ENCODE data around the gene POLN.
"Not testable (repeated sequence)": the region's sequence is repeated elsewhere in the genome, so short reads cannot be mapped to it uniquely, and the experiment has no call there.

POLN gene

GRCh38 chr4:2172161-2172560 is 69.8 kb downstream of the POLN start:
- H3K27ac ChIP-seq: no peak overlapping the region
- DNase-seq (ENCODE audit: low spot score): no peak
- TF ChIP-seq CTCF (IDR thresholded peaks at IDR 0.05): no peak
- H3K4me3 ChIP-seq: no peak overlapping the region

GRCh38 chr4:2168469-2169319 is 73.2 kb downstream of the POLN start:
- H3K4me3 ChIP-seq: no peak overlapping the region
- no peak for TF ChIP-seq CTCF (IDR thresholded peaks at IDR 0.05)
- no peak for DNase-seq (ENCODE audit: low spot score)
- no peak overlapping the region for H3K27ac ChIP-seq

GRCh38 chr4:2166253-2166652 is 75.7 kb downstream of the POLN start:
- Histone ChIP-seq H3K27ac (no peak overlapping the region), H3K4me3 (no peak overlapping the region)
- no peak for DNase-seq (ENCODE audit: low spot score)
- no peak for TF ChIP-seq CTCF (IDR thresholded peaks at IDR 0.05)

- DNase-seq (ENCODE audit: low spot score): no peak
- Histone ChIP-seq H3K4me3 (no peak overlapping the region), H3K27ac (no peak overlapping the region)
- no peak for TF ChIP-seq CTCF (IDR thresholded peaks at IDR 0.05)
Observed at GRCh38 chr4:2165391-2165790, 76.5 kb downstream of the POLN start.

- TF ChIP-seq CTCF (IDR thresholded peaks at IDR 0.05): no peak
- Histone ChIP-seq H3K27ac (no peak overlapping the region), H3K4me3 (no peak overlapping the region)
- no peak for DNase-seq (ENCODE audit: low spot score)
Observed at GRCh38 chr4:2163311-2163821, 78.6 kb downstream of the POLN start.

GRCh38 chr4:2161092-2161703 is 80.7 kb downstream of the POLN start:
- H3K27ac ChIP-seq; DNase-seq (ENCODE audit: low spot score); H3K4me3 ChIP-seq: not testable (repeated sequence)

- TF ChIP-seq CTCF (IDR thresholded peaks at IDR 0.05): no peak
- Histone ChIP-seq H3K4me3 (no peak overlapping the region), H3K27ac (no peak overlapping the region)
- no peak for DNase-seq (ENCODE audit: low spot score)
Observed at GRCh38 chr4:2159931-2160330, 82.0 kb downstream of the POLN start.
